GM18861 (cell line): ENCODE data around the gene COMMD7.
"Not testable (repeated sequence)": the region's sequence is repeated elsewhere in the genome, so short reads cannot be mapped to it uniquely, and the experiment has no call there.

Experiments used
- ATAC-seq: cut with Tn5 transposase; IDR thresholded peaks from one replicate; pipeline ENCODE4 v1.9.1; 2021; ENCODE audit not compliant: unreplicated experiment

The COMMD7 gene

DNA sequence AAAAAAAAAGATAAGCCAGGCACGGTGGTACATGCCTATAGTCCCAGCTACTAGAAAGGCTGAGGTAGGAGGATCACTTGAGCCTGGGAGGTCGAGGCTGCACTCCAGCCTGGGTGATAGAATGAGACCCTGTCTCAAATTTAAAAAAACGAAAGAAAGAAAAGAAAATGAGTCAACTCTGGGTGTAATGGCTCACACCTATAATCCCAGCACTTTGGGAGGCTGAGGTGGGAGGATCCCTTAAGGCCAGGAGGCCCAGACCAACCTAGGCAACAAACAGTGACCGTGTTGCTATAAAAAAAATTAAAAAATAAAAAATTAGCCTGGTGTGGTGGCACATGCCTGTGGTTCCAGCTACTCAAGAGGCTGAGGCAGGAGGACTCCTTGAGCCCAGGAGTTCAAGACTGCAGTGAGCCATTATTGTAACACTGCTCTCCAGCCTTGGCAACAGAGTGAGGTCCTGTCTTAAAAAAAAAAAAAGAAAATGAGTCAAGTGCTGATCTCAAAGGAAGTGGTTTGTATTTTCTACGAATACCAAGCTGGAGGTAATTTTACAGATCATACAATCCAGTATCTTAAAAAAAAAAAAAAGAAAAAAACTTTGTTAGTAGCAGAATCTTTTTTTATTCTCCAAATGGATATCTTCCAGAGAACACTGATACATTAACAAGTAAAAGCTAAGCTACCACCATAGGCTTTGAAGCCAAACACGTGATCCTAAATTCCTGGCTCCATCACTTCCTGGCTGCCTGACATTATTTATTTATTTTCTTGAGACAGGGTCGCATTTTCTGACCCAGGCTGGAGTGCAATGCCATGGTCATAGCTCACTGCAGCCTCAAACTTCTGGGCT lies 5.7 kb downstream of the COMMD7 start:
- ATAC-seq: no peak

DNA sequence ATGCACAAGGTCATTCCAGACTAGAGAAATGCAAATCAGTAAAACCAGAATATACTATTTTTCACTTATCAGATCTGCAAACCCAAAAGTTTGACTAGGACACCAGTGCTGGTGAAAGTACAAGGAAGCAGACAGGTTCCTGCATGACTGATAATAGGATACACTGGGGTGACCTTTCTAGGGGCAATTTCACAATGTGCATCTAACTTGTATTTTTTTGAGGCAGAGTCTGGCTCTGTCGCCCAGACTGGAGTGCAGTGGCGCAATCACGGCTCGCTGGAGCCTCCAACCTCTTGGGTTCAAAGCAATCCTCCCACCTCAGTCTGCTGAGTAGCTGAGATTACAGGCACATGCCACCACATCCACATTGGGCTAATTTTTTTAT lies 11.4 kb downstream of the COMMD7 start:
- ATAC-seq: no peak

DNA sequence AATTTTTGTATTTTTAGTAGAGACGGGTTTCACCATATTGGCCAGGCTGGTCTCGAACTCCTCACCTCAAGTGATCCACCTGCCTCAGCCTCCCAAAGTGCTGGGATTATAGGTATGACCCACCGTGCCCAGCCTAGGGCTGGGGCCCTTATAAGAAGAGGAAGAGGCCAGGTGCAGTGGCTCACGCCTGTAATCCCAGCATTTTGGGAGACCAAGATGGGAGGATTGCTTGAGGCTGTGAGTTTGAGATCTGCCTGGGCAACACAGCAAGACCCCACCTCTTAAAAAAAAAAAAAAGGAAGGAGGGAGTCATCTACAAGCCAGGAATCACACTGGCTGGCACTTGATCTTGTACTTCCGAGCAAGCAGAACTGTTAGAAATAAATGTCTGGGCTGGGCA lies 13.9 kb downstream of the COMMD7 start:
- ATAC-seq: not testable (repeated sequence)

DNA sequence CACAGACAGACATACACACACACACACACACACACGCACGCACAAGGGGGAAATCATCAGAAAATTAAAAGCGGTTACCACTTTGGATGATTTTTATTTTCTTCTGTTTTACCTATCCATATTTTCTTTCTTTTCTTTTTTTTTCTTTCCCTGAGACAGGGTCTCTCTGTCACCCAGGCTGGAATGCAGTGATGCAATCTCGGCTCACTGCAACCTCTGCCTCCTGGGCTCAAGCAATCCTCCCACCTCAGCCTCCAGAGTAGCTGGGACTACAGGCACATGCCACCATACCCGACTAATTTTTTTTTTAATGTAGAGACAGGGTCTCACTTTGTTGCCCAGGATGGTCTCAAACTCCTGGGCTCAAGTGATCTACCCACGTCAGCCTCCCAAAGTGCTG lies 14.8 kb downstream of the COMMD7 start:
- not testable (repeated sequence) for ATAC-seq

DNA sequence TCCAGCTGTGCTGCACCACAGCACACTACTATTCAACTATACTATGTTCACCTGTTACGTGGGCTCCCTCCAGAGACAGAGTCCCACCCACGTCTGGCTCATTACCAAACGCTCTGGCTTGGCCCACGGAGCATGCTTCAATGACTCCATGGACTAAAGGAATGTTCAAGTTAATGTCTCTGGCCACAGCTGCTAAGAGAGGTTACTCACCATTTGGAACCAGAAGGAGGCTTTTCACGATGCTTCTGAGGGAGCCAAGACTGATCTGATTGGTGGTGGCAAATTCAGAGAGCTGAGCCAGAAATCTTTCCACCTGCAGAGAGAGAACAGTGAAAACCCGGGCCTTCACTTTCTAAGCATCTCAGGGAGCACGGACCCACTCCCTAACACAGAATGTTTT lies 15.6 kb downstream of the COMMD7 start:
- ATAC-seq: no peak

DNA sequence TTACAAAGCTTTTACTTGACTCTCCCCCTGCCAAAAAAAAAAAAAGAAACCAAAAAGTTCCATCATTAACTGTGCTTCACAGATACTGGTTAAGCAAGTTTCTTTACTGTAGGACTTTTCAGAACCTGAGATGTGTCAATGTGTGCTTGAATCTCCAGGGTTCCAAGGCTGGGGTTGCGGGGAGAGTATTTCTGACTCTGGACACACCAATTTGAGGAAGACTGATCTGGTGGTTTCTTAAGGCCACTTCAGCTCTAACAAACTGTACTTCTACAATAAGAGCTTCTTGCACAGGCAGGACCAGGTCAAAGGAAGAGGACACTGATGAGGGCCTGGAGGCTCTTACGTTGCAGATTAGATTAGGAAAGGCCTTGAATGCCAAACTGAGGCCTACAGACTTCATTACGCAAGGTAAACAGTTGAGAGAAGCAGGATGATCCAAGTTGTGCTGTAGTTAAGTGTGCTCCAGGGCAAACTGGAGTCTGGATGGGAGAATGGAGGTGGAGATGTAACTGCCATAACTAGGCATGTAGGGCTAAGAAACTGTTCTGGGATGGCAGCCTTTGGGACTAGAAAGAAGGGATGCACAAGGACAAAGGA lies 24.4 kb downstream of the COMMD7 start:
- ATAC-seq: no peak

DNA sequence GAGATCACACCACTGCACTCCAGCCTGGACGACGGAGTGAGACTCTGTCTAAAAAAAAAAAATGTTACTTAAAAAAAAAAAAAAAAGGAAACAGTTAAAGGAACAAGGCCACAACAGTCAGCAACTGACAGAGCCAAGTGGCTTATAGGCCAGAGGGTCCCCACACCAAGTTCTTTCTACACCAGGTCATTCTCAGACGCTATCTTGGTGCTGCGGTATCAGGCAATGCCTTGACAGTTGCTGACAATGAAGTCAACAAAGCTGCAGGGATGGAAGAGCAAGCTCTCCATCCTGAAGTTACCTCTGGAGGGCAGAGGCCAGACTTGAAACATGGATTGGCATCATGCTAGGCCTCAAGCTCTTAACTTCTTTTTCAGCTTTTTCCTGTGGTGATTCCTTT lies 31.9 kb downstream of the COMMD7 start:
- ATAC-seq: no peak

DNA sequence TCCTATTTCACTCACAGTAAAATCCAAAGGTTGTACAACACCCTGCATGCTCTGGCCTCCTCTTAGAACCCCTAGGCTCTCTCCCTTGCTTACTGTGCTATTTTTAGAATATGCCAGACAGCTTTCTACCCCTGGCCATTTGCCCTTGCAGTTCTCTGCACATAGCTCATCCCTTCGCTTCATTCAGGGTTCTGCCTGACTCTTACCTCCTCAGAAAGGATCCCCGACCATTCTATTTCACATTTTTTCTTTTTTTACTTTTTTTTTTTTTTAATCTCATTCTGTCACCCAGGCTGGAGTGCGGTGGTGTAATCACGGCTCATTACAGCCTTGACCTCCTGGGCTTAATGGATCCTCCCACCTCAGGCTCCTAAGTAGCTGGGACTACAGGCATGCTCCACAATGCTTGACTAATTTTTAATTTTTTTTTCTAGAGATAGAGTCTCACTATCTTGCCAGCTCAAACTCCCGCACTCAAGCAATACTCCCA lies 33.6 kb downstream of the COMMD7 start:
- ATAC-seq: no peak

DNA sequence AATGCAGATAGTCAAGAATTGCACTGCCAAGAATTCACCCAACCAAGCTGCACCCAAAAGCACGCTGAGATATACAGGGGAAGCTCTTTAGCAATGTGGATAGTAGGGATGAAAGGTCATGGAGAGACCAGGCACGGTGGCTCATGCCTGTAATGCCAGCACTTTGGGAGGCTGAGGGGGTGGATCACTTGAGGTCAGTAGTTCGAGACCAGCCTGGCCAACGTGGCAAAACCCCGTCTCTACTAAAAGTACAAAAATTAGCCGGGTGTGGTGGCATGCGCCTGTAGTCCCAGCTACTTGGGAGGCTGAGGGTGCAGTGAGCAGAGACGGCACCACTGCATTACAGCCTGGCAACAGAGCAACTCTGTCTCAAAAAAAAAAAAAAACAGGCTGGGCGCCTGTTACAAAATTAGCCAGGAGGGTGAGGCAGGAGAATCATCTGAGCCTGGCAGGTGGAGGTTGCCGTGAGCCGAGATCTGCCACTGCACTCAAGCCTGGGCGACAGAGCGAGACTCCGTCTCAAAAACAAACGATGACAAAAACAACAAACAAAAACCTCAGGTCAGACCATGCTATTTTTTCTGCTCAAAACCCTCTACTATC lies 34.1 kb downstream of the COMMD7 start:
- not testable (repeated sequence) for ATAC-seq

DNA sequence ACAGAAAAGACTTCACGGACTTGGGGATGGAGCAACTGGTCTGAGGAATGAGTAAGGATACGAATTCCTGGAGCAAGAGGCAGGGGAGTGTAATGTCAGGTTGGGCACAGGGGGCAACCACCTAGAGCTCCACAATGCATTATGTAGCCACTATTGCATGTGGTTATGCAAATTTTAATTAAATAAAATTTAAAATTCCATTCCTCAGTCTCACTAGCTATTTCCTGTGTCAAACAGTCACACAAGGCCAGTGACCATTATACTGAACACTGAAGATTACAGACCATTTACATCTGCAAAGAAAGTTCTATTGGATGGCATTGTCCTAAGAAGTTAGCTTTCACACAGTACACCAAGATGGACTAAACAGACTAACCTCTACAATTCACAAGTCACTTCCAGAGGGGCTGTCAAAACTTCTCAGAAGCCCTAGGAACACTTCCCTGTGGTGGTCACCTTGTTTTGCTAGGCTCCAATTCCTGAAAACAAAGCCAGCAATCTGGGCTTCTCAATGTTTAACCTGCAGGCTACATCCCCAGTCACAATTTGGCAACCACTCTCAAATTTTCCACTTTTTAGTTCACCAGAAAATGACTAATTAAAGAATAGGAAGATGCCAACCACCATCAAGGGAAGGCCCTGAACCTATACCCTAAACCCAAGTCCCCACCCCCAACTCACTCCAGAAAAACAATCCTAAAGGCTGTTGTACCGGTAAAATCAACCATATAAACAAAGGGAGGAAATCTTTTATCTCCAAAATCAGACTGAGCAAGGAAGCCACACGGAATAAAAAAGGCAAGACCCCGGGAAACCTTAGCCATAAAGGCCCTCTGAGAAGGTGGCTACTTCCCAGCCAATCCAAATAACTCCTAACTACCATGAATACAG lies 35.3 kb downstream of the COMMD7 start:
- no peak for ATAC-seq

DNA sequence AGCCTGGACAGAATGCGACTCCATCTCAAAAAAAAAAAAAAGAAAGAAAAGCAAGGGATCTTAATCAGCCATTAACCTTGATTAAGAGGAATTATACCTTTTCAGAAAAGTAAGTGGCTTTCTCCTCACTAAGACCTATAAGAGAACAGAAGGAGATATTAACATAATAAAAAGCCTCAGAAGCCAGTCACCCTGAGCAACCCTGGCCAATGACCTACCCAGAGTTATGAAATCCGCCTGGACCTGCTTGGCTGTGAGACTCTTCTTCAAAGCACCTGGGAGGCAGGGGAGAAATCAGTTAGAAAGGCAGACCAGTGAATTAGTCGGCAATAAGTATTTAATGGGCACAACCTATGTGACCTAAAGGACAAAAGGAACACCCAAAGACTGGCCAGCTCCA lies 36.8 kb downstream of the COMMD7 start:
- ATAC-seq: no peak

DNA sequence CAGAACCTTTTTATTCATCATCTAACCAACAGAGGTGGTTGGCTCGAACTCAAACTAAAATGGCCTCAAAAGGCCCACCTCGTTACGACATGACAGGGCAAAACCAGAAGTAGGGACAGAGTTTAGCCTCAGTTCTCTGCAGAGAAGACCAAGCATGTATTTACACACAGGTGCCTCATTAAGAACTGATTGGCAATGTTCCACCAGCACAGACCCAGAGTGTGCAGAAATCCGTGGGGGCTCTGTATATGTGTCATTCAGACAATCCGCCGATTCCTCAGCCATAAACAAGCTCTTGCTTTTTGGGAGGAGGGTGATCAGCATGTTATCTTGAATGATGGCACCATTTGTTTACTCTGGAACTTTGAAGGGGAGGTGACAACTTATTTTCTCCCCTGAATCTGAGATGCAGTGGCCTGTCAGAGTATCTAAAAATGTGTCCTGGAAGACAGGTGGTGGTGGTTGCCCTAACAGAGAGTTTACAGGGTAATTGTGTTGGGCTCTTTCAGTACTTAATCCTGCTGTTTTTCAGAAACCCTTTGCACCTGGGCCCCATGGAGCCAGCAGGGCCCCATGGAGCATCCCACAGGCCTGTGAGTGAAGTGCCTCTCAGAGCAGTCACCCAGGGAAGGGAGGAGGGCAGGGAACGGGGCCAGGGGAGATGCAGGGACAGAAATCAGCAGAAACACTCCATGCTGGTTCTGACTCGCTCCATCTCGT lies 40.4 kb downstream of the COMMD7 start:
- ATAC-seq: no peak

DNA sequence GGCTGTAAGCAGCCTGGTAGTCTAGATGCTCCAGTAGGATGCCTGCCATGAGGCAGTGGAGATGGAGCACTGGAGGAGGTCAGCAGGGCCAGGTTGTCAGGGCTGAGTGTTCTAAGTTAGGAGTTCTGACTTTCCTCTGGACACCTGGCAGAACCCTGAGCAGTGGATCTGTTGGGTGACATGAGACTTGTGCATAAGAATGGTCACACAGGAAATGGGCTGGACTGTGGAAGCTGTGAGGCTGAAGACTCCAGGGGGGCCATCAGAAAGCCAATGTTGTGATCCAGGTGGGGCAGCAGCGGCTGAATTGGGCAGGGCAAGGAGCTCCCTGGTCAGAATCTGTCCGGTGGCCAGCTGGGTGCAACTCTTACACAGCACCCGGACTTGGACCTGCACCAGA lies 45.7 kb downstream of the COMMD7 start:
- ATAC-seq: no peak

DNA sequence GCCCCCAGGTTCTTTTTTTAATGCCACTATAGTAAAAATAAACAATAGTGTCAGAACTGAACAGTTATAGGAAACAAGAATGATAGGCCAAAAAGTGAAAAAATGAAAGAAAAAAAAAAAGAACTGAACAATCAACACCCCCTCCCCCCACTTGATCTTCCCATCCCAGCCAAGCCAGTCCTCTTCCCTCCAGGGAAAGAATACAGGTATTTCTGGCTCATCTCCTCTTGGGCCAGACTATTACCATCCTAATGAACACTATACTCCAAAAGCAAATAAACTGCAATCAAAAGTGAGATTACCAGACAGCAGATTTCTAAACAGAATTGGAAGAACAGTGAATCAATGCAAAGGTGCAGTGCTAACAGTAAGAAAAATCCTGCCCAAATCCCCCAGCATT lies 48.2 kb downstream of the COMMD7 start:
- ATAC-seq: no peak

DNA sequence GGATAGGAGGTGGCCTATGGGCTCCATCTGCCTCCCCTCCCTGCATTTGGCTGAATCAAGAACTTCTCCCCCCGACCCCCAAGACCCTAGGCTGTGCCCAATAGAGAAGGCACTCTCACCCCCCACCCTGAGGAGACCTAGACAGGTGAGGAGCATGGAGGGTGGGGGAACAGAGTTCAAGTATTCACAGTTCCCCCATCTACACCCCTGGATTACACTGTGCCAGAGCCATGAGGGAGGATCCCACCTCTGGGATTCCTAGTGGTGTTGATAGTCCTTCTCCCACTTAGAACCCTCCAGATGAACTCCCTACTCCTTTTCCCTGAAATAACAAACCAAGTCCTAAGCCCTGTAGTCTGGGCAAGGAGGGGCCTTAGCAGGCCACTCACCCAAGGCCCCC lies 54.3 kb downstream of the COMMD7 start:
- not testable (repeated sequence) for ATAC-seq

DNA sequence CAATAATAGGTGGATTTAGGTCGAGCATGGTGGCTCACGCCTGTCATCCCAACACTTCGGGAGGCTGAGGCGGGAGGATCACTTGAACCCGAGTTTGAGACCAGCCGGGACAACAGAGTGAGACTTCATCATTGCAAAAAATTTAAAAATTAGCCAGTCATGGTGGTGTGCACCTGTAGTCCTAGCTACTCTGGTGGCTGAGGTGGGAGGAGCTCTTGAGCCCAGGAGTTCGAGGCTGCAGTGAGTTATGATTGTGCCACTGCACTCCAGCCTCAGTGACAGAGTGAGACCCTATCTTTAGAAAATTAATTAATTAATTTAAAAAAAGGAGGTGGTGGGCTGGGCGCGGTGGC lies 56.1 kb downstream of the COMMD7 start:
- ATAC-seq: no peak

DNA sequence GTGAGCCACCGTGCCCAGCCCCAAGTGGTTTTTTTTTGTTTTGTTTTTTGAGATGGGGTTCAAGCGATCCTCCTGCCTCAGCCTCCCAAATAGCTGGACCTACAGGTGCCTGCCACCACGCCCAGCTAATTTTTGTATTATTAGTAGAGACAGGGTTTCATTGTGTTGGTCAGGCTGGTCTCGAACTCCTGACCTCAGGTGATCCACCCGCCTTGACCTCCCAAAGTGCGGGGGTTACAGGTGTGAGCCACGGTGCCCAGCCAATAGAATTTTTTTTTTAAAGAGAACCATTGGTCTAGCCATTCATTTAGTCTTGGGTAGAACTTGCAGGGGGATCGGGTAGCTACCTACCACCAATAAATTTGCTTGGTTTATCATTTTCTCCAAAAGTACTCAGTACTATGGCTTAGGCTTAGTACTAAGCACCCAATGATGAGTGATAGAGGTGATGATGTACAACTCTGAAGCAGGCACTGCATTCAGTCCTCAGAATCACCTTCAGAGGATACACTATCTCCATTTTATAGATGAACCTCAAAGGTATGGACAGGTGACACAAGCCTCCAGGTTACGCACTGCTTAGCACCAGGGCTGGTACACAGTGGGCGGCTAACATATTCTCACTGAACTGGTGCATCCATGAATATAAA lies 56.6 kb downstream of the COMMD7 start:
- no peak for ATAC-seq

DNA sequence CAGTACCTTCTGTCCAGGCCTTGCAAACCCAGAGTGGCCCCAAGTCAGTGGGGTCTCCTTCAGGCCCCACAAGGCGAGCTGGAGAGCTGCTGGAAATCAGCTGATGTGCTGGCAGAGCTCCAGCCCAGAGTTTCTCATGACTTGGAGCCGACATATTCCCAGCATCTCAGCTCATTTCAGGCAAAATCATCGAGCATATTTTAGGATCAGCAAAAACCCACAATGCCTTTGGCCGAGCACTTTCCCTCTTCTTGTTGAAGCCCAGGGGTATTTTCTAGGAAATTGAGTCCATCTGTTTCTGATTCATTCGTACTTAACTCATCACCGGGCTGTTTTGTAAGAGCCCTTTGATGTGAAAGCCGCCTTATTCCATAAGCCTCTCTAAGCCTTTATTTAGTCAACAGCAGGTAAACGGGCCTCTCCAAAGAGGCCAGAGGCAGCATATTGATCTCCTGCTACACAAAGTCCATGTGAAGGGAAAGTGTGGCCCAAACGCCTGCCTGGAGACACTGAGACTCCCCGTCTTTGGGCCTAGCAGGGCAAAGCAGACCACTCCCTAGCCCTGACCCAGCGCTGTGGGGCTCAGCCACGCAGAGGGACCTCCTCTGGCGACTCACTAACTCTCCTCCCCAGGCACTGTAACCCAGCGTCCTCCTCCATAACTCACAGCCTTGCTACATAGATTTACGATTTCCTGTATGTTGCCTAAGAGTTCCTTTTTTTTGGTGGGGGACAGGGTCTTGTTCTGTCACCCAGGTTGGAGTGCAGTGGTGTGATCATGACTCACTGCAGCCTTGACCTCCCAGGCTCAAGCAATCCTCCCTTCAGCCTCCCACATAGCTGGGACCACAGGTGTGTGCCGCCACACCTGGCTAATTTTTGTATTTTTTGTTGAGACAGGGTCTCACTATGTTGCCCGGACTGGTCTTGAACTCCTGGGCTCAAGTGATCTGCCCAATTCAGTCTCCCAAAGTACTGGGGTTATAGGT lies 57.4 kb downstream of the COMMD7 start:
- no peak for ATAC-seq

DNA sequence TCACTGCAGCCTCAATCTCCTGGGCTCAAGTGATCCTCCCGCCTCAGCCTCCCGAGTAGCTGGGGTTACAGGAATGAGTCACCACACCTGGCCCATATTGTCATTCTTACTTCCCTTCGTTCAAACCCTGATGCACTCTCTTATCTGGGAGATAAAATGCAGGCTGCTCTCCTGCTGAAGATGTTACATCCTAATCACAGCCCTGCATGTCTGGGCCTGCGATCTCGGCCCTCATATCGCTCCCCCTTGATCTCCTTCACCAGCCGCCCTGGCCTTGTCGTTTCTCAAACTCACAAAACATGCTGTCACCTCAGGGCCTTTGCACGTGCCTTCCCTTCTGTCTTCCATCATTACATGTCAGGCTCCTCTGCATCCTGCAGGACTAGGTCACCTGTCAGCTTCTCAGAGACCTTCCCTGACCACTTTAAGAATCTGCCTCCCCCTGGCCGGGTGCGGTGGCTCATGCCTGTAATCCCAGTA lies 60.7 kb downstream of the COMMD7 start:
- no peak for ATAC-seq
